IPS-18a (cell line): Measurements from ENCODE around the gene C4B.
"Not testable (repeated sequence)": the region's sequence is repeated elsewhere in the genome, so short reads cannot be mapped to it uniquely, and the experiment has no call there.

Experiments
- H3K27ac ChIP-seq: one replicate; pipeline ENCODE4 v1.5.1; 2013; ENCODE audit warnings: low read length
- H3K27me3 ChIP-seq: one replicate; pipeline ENCODE4 v1.6.1; 2013; ENCODE audit warnings: mild to moderate bottlenecking, low read length; ENCODE audit not compliant: control insufficient read depth, insufficient read depth
- H3K36me3 ChIP-seq: one replicate; pipeline ENCODE4 v1.6.1; 2013; ENCODE audit warnings: low read depth, low read length; ENCODE audit not compliant: control insufficient read depth
- H3K4me1 ChIP-seq: one replicate; pipeline ENCODE4 v1.6.1; 2013; ENCODE audit warnings: low read depth, low read length; ENCODE audit not compliant: control insufficient read depth
- H3K4me3 ChIP-seq: one replicate; pipeline ENCODE4 v1.5.1; 2013; ENCODE audit warnings: low read length
- H3K9ac ChIP-seq: one replicate; pipeline ENCODE4 v1.6.1; 2013; ENCODE audit warnings: mild to moderate bottlenecking, low read length, moderate library complexity
- H3K9me3 ChIP-seq: one replicate; pipeline ENCODE4 v1.6.1; 2013; ENCODE audit warnings: low read depth, low read length; ENCODE audit not compliant: control insufficient read depth

C4B gene

DNA sequence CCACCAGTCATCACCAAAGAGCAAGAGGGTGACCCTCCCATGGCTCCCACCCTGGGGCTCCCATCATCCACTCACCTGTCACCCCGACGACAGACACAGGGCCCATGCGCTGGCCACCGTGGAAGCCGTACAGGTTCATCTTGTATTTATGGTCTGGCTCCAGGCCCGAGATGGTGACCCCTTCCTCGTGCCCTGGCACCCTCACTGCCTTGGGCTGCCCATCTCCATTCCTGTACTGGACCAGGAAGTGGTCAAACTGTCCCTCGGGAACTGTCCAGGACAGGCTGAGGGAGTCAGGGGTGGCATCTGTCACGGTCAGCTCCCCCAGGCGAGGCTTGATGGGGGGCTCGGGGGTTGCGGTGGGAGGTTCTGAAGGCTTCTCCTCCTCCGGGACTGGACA is 53.7 kb downstream of the C4B start:
- not testable (repeated sequence) for H3K36me3 ChIP-seq, H3K9me3 ChIP-seq, H3K9ac ChIP-seq, H3K4me1 ChIP-seq, H3K4me3 ChIP-seq, H3K27ac ChIP-seq, H3K27me3 ChIP-seq

DNA sequence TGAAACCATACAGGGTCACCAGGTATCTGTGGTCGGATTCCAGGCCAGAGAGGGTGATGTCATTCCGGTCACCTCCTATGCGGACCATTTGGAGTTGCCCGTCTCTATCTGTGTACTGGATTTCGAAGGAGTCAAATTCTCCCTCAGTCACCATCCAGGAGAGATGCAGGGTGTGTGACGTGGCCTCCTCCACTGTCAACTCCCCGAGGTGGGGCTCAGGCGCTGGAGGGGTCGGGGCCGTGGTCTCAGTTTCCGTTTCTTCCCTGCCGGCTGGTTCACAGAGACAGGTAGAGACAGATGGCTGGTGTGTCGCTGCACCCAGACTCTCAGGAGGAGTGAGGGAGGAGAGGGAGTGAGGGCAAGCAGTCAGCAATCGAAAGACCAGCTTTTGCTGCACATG is 54.3 kb downstream of the C4B start:
- H3K27me3 ChIP-seq = no peaks in the 10 kb centered on the region
- no peaks in the 10 kb centered on the region for H3K9me3 ChIP-seq
- H3K9ac ChIP-seq = no peak overlapping the region
- peaks cover 7% of the 10 kb centered on the region for H3K4me1 ChIP-seq
- H3K27ac ChIP-seq = no peak overlapping the region
- no peak overlapping the region for H3K4me3 ChIP-seq
- no peaks in the 10 kb centered on the region for H3K36me3 ChIP-seq

DNA sequence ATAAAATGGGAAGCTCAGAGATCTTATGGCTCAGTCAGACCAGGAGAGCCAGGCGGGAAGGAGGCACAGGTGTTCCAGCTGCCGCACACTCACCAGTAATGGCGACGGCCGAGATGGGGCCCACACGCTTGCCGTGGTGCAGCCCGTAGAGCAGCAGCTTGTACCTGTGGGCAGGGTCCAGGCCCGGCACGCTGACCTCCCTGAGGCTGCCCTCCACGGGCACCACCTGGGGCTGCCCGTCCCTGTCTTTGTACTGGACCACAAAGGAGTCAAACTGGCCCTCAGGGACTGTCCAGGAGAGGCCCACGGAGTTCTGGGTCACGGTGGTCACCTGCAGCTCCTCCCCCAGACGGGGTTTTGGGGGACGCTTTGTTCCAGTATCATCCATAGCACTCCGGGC is 54.9 kb downstream of the C4B start:
- no peaks in the 10 kb centered on the region for H3K27me3 ChIP-seq

GRCh38 chr6:32069878-32070515 is 55.4 kb downstream of the C4B start:
- no peak overlapping the region for H3K4me3 ChIP-seq
- H3K27ac ChIP-seq = no peak overlapping the region
- no peak overlapping the region for H3K9ac ChIP-seq
- H3K36me3 ChIP-seq = no peaks in the 10 kb centered on the region
- H3K27me3 ChIP-seq = no peaks in the 10 kb centered on the region
- no peaks in the 10 kb centered on the region for H3K9me3 ChIP-seq
- peaks cover 7% of the 10 kb centered on the region for H3K4me1 ChIP-seq

More for the DNA sequence above, 54.9 kb downstream of the C4B start:
- H3K27ac ChIP-seq = no peak overlapping the region
- H3K4me3 ChIP-seq = no peak overlapping the region
- no peaks in the 10 kb centered on the region for H3K9me3 ChIP-seq
- no peaks in the 10 kb centered on the region for H3K36me3 ChIP-seq
- H3K4me1 ChIP-seq = peaks cover 7% of the 10 kb centered on the region
- no peak overlapping the region for H3K9ac ChIP-seq

DNA sequence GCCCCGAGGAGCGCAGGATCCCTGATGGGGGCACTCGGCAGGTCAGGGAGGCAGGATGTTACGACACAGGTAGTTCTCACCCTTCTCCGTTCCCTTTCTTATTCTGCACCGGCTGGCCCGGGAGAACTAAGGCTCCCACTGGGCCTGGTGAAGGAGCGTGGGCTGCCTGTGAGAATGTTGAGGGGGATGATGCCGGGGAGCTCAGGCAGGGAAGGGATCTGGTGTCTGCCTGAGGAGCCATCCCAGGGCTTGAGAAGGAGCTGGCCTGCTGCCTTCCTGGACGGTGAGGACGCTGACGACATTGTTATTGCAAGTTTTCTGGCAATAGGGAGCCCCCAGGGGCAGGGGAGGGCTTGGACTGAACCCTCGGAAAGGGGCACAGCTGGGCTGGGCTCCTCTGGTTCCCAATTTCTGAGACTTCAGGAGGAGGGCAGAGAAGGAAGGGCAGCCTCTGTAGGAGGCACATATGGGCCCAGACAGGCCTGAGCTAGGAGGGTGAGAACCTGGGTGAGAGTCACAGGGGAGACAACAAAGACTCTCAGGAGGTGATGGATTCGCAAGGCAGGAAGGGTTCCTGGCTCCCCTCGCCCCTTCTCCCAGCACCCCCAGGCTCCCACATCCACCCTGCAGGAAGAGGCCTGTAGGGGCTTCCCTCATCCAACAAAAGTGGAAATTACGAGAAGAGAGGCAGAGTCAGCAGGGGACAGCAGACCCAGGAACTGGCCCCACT is 56.4 kb downstream of the C4B start:
- H3K36me3 ChIP-seq = no peaks in the 10 kb centered on the region
- H3K9me3 ChIP-seq = no peaks in the 10 kb centered on the region
- H3K27me3 ChIP-seq = no peaks in the 10 kb centered on the region
- no peak overlapping the region for H3K27ac ChIP-seq
- no peak overlapping the region for H3K4me3 ChIP-seq
- H3K4me1 ChIP-seq = peaks cover 7% of the 10 kb centered on the region
- no peak overlapping the region for H3K9ac ChIP-seq

DNA sequence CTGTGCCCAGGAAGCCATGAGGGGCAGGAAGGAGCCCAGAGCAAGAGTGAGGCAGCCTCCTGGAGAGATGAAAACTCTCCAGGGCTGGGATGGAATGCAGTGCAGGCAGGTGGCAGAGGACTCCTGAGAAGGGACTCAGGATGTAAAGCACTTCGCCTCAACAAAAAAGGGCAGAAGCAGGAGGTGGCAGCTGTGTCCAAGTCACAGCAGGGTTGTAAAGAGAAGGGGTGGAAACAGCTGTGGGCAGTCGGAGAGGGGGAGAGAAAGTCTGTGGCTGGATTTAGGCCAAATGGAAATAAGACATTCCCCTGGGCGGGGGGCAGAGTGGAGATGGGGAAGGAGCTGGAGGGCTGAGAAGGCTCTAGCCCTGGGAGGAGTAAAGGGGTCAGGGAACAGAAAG is 58.5 kb downstream of the C4B start:
- Histone ChIP-seq H3K4me1 (peaks cover 7% of the 10 kb centered on the region), H3K9me3 (no peaks in the 10 kb centered on the region), H3K9ac (no peak overlapping the region), H3K4me3 (no peak overlapping the region), H3K27ac (no peak overlapping the region), H3K36me3 (no peaks in the 10 kb centered on the region), H3K27me3 (no peaks in the 10 kb centered on the region)

DNA sequence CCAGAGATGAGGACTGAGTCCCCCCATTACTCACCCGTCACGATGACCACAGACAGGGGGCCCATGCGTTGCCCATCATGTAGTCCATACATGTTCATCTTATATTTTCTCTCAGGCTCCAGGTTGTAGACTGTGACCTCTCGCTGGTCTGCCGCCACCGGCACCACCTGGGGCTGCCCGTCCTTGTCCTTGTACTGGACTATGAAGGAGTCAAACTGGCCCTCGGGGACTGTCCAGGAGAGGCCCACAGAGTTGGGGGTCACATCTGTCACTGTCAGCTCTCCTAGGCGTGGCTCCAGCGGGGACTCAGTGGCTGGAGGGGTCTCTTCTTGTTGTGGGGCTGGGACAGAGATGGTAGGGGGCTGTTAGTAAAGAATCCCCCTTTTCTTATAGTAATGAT is 59.0 kb downstream of the C4B start:
- Histone ChIP-seq H3K9me3 (no peaks in the 10 kb centered on the region), H3K4me1 (peaks cover 7% of the 10 kb centered on the region), H3K27me3 (no peaks in the 10 kb centered on the region), H3K9ac (no peak overlapping the region), H3K4me3 (no peak overlapping the region), H3K36me3 (no peaks in the 10 kb centered on the region), H3K27ac (no peak overlapping the region)

DNA sequence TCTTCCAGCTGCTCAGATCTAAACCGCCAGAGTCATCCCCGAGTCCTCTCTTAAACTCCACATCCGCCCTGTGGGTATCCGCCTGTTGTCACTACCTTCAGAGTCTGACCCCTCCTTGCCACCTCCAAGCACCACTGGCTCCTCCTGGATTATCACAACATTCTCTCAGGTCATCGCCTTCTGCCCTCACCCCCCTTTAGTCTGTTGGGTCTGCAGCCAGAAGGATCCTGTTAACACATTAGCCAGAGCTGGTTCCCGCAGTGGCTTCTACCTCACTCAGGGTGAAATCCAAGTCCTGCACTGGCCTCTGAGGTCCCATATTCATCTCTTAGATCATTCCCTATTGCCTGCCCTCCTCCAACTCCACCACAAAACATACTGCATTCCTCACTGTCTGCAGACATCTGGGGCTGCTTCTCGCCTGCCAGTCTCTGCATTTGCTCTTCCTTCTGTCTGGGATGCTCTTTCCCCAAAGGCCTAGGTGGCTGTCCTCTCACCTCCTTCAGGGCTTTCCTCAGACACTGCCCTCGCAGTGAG is 60.5 kb downstream of the C4B start:
- H3K36me3 ChIP-seq = no peaks in the 10 kb centered on the region
- H3K4me3 ChIP-seq = no peak overlapping the region
- no peaks in the 10 kb centered on the region for H3K9me3 ChIP-seq
- no peak overlapping the region for H3K9ac ChIP-seq
- H3K4me1 ChIP-seq = peaks cover 7% of the 10 kb centered on the region
- H3K27ac ChIP-seq = no peak overlapping the region
- H3K27me3 ChIP-seq = no peaks in the 10 kb centered on the region

GRCh38 chr6:32075781-32076180 is 61.2 kb downstream of the C4B start:
- Histone ChIP-seq H3K27ac (no peak overlapping the region), H3K27me3 (no peaks in the 10 kb centered on the region), H3K9ac (no peak overlapping the region), H3K4me1 (peaks cover 4% of the 10 kb centered on the region), H3K9me3 (no peaks in the 10 kb centered on the region), H3K36me3 (no peaks in the 10 kb centered on the region), H3K4me3 (no peak overlapping the region)

- Histone ChIP-seq H3K36me3 (no peaks in the 10 kb centered on the region), H3K9ac (no peak overlapping the region), H3K9me3 (no peaks in the 10 kb centered on the region), H3K4me1 (no peaks in the 10 kb centered on the region), H3K27ac (no peak overlapping the region), H3K4me3 (no peak overlapping the region), H3K27me3 (no peaks in the 10 kb centered on the region)
These were observed 61.8 kb downstream of the C4B start for GRCh38 chr6:32076321-32076809.

- Histone ChIP-seq H3K27me3 (no peaks in the 10 kb centered on the region), H3K4me3 (no peak overlapping the region), H3K36me3 (no peaks in the 10 kb centered on the region), H3K9me3 (no peaks in the 10 kb centered on the region), H3K4me1 (no peaks in the 10 kb centered on the region), H3K27ac (no peak overlapping the region), H3K9ac (no peak overlapping the region)
These were observed 65.1 kb downstream of the C4B start for GRCh38 chr6:32079566-32080290.
